Stimulated activated CD4-positive, alpha-beta T cell treated with anti-CD3 and anti-CD28 coated beads, Interleukin-4, amount 100 ng/mL, for 24 hours (primary cell): ENCODE measurements around the gene HAPLN3.

Experiments used
- DNase-seq: peaks from one replicate; pipeline ENCODE4 v3.0.0-alpha.2; 2020

HAPLN3 gene

DNA sequence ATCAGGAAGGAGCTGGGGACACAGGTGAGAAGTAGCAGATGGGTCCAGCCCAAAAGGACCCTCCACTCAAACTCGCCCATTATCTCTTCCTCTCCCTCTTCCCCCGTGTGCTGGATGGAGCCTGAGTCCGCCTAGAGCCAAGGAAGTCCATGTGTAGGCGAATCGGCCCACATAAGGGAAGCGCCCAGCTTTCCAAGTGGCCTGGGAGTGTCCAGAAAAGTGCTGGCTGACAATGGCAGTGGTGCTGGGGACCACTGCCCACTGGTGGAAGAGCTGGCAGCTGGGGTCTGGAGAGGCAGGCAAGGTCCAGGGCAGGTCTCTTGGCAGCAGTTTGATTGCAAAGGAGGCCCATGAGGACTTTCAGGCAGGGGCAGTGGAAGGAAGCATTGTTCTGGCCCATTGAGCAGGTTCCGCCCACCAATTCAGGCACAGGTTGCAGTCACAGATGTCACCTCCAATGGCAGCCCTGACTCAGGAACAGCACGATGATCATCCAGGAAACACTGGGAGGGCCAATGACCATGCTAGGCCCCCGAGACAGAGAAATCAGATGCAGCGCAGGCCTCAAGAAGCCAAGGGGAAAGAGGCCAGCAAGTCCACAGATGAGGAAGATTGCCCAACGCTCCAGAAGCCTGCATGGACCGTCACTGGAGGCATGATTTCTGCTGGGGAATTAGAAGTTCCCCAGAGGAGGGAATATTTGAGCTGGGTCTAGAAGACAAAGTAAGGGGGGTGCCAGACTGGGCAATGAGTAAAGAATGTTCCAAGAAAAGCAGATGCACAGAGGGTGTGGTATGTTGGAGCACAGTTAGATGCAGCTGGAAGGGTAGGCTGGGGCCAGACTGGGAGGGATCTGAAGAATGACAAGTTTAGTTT is 14.8 kb upstream of the HAPLN3 start:
- no peak for DNase-seq

GRCh38 chr15:88908697-88909621 is 13.6 kb upstream of the HAPLN3 start:
- no peak for DNase-seq

- DNase-seq: no peak
Observed at GRCh38 chr15:88908123-88908522, 12.8 kb upstream of the HAPLN3 start.

DNA sequence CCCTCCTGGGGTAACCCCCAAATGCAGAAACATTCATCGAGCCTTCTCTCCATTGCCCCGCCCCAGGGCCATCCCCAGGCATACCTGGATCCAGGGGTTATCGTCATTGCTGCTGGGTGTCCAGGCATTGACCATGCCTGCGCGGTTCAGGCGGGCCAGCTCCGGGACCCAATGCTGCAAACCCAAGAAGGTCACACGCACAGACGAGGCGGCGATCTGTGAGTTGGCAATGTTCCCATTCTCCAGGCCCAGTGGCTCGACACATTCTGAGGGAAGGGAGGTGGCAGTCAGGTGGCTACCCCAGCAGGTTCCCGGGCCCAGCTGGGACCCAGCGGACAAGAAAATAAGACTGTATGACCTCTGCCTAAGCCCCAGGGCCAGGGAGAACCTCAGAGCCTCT is 11.8 kb upstream of the HAPLN3 start:
- DNase-seq: no peak

DNA sequence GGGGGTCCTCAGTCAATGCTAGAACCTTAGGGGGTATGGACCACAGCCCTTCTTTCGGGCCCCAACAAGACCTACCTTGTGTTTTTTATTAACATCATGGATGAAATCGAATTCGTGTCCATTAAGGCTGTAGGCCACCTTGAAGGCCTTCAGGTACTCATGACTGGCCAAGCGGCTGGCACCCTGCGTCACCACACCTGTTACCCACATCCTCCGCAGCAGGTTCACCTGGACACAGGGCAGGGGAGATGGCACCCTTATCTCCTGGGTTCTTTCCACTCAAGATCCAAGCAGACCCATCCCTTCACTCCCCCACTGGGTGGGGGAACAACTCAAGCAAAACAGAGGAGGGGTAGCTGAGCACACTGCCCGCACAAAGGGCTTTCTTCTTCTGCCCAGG is 11.2 kb upstream of the HAPLN3 start:
- DNase-seq: no peak

DNA sequence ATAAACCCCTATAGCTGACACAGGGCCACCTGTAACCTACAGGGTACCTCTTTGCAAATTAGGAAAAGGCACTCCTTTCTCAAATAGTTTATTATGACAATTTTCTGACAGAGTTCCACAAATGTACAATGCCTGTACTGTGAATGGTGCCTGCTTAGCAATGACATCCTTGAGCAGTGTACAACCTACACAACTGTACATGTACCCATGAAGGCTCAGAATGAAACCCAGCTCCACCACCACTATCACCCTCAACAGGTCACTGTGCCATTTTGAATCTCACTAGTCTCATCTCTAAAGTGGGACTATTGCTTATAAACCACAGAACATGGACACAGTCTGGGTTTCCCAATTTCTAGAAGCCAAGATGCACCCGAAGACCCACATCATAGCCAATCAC is 10.8 kb upstream of the HAPLN3 start:
- no peak for DNase-seq

GRCh38 chr15:88905576-88905975 is 10.2 kb upstream of the HAPLN3 start:
- no peak for DNase-seq

DNA sequence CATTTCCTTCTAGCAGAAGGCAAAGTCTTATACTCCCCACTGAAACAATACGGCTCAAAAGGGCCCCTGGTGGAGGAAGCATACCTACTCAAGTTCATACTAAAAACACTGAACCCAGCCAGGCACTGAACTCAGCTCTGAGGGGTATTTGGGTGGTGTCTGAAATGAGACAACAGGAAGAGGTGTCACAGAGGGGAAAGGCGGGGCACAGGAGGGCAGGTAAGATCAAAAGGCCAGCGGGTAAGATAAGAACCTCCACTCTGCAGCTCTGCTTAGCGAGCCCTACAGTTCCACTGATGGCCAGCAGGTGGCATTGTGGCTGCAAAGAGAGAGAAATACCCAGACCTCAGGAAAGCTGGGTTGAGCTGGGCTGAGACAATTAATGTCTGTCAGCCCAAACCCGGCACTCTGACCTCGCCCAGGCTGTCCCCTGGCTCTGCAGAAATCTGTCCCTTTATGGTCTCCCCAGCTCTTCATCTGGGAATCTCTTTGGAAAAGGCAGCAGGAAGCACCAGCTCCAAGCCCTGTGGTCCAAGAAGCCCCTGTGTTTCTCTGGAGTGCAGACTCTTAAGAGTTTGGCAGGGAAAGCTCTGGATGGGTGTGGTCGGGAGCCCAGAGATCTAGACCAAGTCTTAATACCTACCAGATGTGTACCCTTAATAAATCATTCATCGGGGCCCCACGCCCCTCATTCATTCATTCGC is 9.4 kb upstream of the HAPLN3 start:
- peak; percentile 91 for DNase-seq

DNA sequence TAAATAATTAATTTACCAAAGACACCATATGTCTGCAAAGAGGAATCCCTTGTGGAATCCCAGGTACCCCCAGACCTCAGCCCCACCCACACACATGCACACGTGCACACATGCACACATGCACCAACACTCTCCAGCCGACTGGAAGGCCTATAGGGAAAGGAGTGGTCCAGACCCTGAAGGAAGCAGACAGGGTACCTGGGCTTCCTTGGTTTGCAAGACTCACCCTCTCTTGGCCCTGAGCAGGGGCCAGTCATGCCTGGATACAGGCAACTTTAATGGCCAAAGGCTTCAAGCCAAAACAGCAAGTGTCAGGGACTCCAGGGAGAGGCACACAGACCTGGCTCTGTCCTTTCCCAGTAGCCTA is 8.9 kb upstream of the HAPLN3 start:
- DNase-seq: no peak

- DNase-seq: no peak
Observed at GRCh38 chr15:88902846-88903245, 7.5 kb upstream of the HAPLN3 start.

GRCh38 chr15:88902221-88902835 is 7.0 kb upstream of the HAPLN3 start:
- DNase-seq: no peak

DNA sequence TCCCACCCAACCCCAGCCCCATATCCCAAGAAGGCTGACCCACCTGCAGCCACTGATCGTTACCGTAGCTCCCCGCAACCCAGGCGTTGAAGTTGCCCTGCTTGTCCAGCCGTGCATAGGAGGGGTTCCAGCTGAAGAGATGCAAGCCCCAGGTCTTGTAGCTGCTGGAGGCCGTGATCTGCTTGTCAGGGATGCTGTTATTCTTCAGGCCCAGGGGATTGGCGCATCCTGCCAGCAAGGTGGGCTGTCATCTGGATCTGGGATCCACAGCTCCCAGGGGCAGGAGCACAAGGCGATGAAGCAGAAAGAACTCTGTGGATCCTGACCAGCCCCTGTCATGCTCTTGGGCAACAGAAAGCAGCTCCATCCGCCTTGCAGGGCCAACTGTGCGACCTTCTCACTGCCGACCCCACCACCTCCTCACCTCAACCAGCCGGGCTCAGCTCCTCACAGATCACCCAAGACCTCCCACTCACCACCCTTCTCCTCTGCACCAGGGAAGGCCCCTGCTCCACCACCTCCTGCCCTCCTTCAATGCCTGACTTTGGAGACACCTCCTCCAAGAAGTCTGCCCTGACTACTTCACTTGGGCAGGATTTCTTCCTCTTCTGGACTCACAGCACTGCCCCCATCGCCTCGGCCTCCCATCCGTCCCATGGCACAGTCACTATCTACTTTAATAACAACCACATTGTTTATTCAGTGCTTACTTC is 6.3 kb upstream of the HAPLN3 start:
- DNase-seq: no peak

GRCh38 chr15:88900982-88901418 is 5.7 kb upstream of the HAPLN3 start:
- DNase-seq: no peak

- DNase-seq: no peak
Observed at GRCh38 chr15:88900309-88900981, 5.1 kb upstream of the HAPLN3 start.

GRCh38 chr15:88899251-88899650 is 3.9 kb upstream of the HAPLN3 start:
- no peak for DNase-seq

- no peak for DNase-seq
Observed at GRCh38 chr15:88898736-88899135, 3.4 kb upstream of the HAPLN3 start.

GRCh38 chr15:88897456-88898194 is 2.3 kb upstream of the HAPLN3 start:
- DNase-seq: peak; percentile 80

DNA sequence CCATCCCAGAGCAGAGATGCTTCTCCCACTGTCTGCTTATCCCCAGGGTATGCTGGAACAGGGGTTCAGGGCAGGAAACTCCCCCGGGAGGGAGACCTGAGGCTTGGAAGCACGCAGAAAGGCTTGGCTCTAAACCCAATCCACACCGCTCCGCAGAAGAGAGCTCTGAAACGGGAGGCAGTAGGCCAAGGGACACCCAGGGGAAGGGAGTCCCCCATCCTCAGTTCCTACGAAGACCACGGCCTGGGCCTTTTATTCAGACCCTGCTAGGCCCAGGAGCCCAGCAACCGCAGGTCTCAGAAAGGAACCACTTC is 1.8 kb upstream of the HAPLN3 start:
- DNase-seq: no peak

- DNase-seq: no peak
Observed at GRCh38 chr15:88896333-88897033, 1.1 kb upstream of the HAPLN3 start.

DNA sequence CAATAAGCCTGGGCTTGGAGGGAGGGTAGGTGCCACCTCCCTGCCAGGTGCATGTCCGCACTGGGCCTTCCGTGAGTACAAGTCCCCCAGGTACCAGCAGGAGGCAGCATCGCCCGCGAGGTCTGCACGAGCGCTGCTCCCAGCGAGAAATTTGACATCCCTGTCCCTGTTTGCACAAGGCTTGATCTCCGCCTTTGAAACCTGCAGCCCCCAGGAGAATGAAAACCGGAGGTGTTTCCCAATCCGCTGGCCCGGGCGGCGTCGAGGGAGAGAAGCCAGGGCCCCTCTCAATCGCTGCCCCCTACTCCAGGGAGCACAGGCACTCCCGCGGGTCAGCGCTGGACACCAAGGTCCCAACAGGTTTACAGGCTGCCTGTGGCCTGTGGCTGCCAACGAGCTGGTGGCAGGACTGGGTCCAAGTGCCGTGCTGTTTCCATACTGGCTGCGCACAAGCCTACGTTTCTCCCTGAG is 961 bp downstream of the HAPLN3 start:
- peak; percentile 86 for DNase-seq
